Myocyte (in vitro differentiated cells): ENCODE results near the gene CYP27C1. TPM values are rescaled to one million over a fixed set of nuclear protein-coding genes. Genes with fewer than 3 reads are reported as not detected.

Source experiments
- DNase-seq: peaks from one replicate; pipeline ENCODE4 v3.0.0-alpha.2; 2012; ENCODE audit warnings: low read depth
- total RNA-seq: library from RNA; depleted of rRNA; stranded (reverse); fragments of >200 nt; gene quantifications from 2 replicates; pipeline ENCODE4 v1.2.3, GENCODE V29; 2014

Gene CYP27C1
- total RNA-seq, 1 donor from 2014 or later: 0.45 TPM

DNA sequence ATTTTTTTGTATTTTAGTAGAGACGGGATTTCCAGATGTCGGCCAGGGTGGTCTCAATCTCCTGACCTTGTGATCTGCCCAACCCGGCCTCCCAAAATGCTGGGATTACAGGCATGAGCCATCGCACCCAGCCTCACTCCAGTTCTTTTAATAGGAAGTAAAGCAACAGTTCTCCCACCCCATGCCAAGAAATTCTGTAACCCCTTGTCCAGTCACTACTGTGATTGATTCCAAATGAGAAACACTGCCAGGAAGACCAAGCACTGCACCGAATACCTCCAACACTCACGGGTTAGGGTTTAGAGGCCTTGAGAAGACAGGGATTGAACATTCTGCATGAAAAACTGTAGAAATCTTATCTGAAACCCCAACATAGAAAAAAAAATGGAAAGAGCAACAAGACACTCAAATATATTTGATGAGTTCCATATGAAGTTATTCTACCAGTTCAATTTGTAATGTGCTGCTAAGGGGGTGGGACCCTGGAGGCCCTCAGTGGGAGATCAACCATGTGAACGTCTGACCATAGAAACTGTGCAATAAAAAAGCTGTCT is 65.0 kb downstream of the CYP27C1 start:
- DNase-seq: no peak

GRCh38 chr2:127154396-127154795 is 65.7 kb downstream of the CYP27C1 start:
- DNase-seq: no peak

- peak; percentile 92 for DNase-seq
These were observed 66.4 kb downstream of the CYP27C1 start for GRCh38 chr2:127153691-127154158.

GRCh38 chr2:127150996-127151395 is 69.1 kb downstream of the CYP27C1 start:
- DNase-seq: no peak

- peak; percentile 38 for DNase-seq
These were observed 70.7 kb downstream of the CYP27C1 start for GRCh38 chr2:127149384-127149783.

DNA sequence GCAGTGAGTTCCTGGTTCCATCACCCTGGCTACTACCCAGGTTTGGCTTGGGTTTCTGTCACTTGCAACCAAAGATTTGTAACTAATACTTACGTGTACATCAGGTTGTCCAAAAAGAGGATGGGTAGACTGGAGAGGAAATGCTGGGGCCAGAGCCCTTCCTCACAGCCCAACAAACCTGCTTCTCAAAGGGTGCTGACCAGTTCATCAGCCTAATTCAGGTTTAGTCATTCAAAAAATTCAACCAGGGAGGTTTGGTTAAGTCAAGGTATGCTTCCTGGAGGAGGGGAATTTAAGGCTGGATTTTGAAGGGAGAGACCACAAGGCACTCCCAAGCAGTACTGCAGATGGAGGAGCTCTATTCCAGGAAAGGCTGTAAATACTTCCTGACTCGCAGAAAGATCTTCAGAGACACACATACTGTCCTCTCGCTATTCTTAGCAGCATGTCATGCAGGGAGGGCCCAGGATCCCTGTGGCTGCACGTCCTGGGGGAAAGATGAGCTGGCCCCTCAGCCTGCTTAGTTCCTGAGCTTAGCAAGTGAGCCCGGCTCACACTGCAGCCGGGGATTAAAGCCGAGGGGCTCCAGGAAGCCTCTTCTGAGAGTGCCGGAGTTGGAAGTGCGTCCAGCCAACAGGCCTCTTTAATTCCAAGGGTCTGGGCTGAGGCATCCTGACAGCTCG is 73.1 kb downstream of the CYP27C1 start:
- DNase-seq: peak; percentile 92

- no peak for DNase-seq
These were observed 73.9 kb downstream of the CYP27C1 start for GRCh38 chr2:127146071-127146725.

DNA sequence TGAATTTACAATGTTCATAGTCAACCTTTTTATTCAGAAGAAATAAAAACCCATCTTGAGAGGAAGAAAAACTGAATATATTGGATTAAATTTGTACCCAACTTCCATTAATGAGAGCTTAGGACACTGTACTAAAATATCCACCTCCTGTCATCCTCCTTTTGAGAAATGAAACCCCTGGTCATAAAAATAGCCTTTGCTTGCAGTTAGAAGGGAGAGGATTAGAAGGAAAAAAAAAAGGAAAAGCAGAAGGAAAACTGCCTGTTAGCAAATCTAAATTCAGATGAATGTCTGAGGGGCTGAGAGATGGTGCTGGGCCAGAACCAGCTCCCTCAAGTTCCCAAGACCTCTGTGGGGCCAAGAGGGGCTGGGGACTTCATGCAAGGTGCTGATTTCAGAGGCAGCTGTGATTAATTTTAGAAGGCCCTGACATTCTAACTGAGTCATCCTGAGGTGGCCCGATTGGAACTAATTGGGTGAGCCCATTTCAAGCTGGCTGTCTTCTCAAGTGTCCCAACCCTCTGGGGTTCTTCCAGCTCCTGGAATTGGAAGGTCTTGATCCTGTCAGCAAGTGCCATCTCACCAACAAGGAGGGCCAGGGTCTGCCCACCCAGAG is 74.7 kb downstream of the CYP27C1 start:
- peak; percentile 94 for DNase-seq

- DNase-seq: peak; percentile 79
These were observed 76.0 kb downstream of the CYP27C1 start for GRCh38 chr2:127143841-127144782.

- DNase-seq: no peak
These were observed 77.2 kb downstream of the CYP27C1 start for GRCh38 chr2:127142663-127143630.

GRCh38 chr2:127140538-127140937 is 79.6 kb downstream of the CYP27C1 start:
- no peak for DNase-seq

DNA sequence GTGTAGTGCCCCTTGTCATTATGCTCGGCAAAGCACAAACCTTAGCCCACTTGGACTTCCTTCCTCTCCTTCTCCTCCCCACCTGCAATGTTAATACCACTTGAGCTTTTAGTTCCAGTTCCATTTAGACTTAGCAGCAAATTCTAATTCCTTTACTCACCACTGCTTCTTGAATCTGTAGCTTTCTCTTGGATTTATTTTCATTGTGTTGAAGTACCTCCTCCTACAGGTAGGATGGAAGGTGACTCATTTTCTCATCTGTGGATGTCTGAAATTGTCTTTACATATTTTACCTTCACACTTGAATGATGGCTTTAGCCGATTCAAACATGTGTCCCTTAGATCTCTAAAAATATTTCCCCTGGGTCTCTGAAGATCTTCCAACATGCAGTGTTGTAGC is 80.3 kb downstream of the CYP27C1 start:
- DNase-seq: no peak

DNA sequence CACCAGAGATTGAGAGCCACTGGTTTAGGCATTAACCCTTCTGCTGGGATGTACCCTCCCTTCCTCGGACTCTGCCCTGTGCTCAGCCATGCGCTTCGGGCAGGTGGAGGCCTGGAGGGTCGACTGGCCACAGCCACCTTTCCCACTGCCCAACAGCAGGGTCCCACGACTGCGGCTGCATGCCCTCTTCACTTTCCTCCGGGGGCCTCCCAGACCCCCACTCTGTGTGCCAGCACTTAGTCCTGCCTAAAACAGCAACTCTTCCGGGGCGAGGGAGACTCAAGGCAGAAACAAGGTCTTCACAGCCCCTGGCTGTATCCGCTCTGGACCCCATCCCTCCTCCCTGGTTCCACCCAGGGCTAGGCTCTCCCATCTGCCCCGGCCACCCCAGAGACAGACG is 81.8 kb downstream of the CYP27C1 start:
- no peak for DNase-seq

DNA sequence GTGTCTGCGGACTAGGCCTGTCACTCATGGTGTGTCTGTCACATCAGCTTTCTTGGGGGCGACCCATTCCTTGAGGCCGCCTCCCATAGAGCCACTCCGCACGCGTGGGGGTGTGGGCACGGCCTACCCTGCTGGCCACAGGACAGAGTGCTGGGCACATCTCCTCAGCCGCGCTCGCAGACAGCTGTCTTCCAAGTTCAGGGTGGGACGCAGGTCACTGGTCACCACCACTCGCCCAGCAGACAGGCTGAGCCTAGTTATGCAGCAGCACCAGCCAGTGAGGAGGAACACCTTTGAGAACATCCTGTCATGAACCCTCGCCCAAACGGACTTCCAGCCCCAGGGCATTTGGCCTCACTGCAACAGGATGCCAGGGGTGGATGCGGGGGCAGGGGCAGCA is 82.4 kb downstream of the CYP27C1 start:
- DNase-seq: no peak

GRCh38 chr2:127137225-127137624 is 82.9 kb downstream of the CYP27C1 start:
- DNase-seq: no peak

- DNase-seq: peak; percentile 78
These were observed 85.0 kb downstream of the CYP27C1 start for GRCh38 chr2:127134833-127135830.

- DNase-seq: no peak
These were observed 85.9 kb downstream of the CYP27C1 start for GRCh38 chr2:127134235-127134634.
